Spleen (tissue), 11 donors: ENCODE data around the gene FAHD2A. TPM values are rescaled to one million over a fixed set of nuclear protein-coding genes. Genes with fewer than 3 reads are reported as not detected.

Source experiments
- DNase-seq: peaks from one replicate; pipeline ENCODE4 v3.0.0-alpha.2; 2020
- H3K27ac ChIP-seq, 8 donors: fragments of 200-600 bp; sonication (generic) in 7 of 8; 1 replicate in 4 of 8; 2 replicates in 4 of 8; pipeline versions ENCODE4 v1.5.0 to v1.8.0; 2016 to 2021; ENCODE audit warnings: inconsistent platforms in 4 of 8, mild to moderate bottlenecking in 4 of 8, moderate library complexity in 1 of 8
- H3K27me3 ChIP-seq, 7 donors: fragments of 200-600 bp; sonication (generic) in 6 of 7; replicated peaks in 1 of 7; 1 replicate in 4 of 7; 2 replicates in 3 of 7; pipeline versions ENCODE4 v1.5.0 to v1.8.0; 2016 to 2021; ENCODE audit warnings: inconsistent platforms in 3 of 7, mild to moderate bottlenecking in 1 of 7
- H3K36me3 ChIP-seq, 6 donors: fragments of 200-600 bp; sonication (generic) in 5 of 6; 1 replicate in 4 of 6; 2 replicates in 2 of 6; pipeline versions ENCODE4 v1.5.0 to v1.8.0; 2016 to 2021; ENCODE audit warnings: inconsistent platforms in 2 of 6
- H3K4me1 ChIP-seq, 6 donors: fragments of 200-600 bp; sonication (generic) in 5 of 6; 1 replicate in 3 of 6; 2 replicates in 3 of 6; pipeline versions ENCODE4 v1.5.0 to v1.8.0; 2016 to 2021; ENCODE audit warnings: inconsistent platforms in 3 of 6
- H3K4me3 ChIP-seq, 8 donors: fragments of 200-600 bp; sonication (generic) in 7 of 8; 1 replicate in 4 of 8; 2 replicates in 4 of 8; pipeline versions ENCODE4 v1.5.0 to v1.8.0; 2016 to 2021; ENCODE audit warnings: inconsistent platforms in 4 of 8, mild to moderate bottlenecking in 4 of 8, moderate library complexity in 2 of 8
- H3K9me3 ChIP-seq, 8 donors: fragments of 200-600 bp; sonication (generic) in 7 of 8; 1 replicate in 4 of 8; 2 replicates in 4 of 8; pipeline versions ENCODE4 v1.5.0 to v1.8.0; 2016 to 2021; ENCODE audit warnings: inconsistent platforms in 4 of 8
- CTCF ChIP-seq, 11 experiments: fragments of 200-600 bp in 7 of 11; fragments of 450-650 bp in 4 of 11; sonication (generic) in 4 of 11; IDR thresholded peaks in 8 of 11; conservative IDR thresholded peaks in 3 of 11; 1 replicate in 7 of 11; 2 replicates in 4 of 11; pipeline versions ENCODE4 v1.4.0 to v1.8.0; 2016 to 2021; ENCODE audit warnings: antibody characterized with exemption in 11 of 11, inconsistent platforms in 4 of 11, mild to moderate bottlenecking in 1 of 11
- POLR2A ChIP-seq, 3 donors: fragments of 450-650 bp; IDR thresholded peaks; one replicate each; pipeline ENCODE4 v1.5.1; 2017; ENCODE audit warnings: antibody characterized with exemption in 3 of 3, mild to moderate bottlenecking in 1 of 3
- POLR2AphosphoS5 ChIP-seq, 3 donors: sonication (generic); formaldehyde crosslinking; IDR thresholded peaks; one replicate each; pipeline ENCODE4 v1.5.1; 2017; ENCODE audit warnings: antibody characterized with exemption in 3 of 3
- WGBS, 5 donors: extraction: QIAGEN DNeasy Blood & Tissue Kit in 3 of 5; methylation state at CpG; one replicate each; pipeline versions ENCODE4 v1.1.5 to v1.1.7; 2013 to 2018; 5-methylcytosine and 5-hydroxymethylcytosine counted together
- intact Hi-C: fragments of 100-400 bp; cut with DNase I; formaldehyde crosslinking; loops from one replicate; pipeline ENCODE4 v1.15.0; 2023; ENCODE audit warnings: low total_unique reads
- polyA plus RNA-seq, 3 donors: library from polyadenylated mRNA; stranded (reverse); fragments of 200-250 nt; gene quantifications; one replicate each; pipeline ENCODE4 v1.2.1, GENCODE V29; 2013
- total RNA-seq, 7 donors: library from RNA; depleted of rRNA in 3 of 7; stranded (reverse); fragments of >200 nt in 3 of 7; fragmentation: NEBNext Ultra II Directional in 4 of 7; extraction: Animal tissue kit (Norgen Biotek cat#: 25700) in 4 of 7; gene quantifications; one replicate each; pipeline versions ENCODE4 v1.1.0 to v1.2.1, GENCODE V29; 2016 to 2021
- donor health status: healthy with polysubstance abuse.
- donor health status: DM: no; HTN: no; CAD: no; lungs with moderate emphysema.
- donor health status: DM: no; HTN: no; CAD: no.
- donor health status: Bipolar disorder and iron deficiency.
- donor health status: healthy.
- donor health status: DM: no; HTN: no; CAD: no.
- donor health status: DM: yes; HTN: yes; CAD: no.

Gene FAHD2A
- total and polyA plus RNA-seq, 10 donors, result 10.9 to 23.7 (median 17.5) TPM

- Histone ChIP-seq H3K27ac (no peak overlapping the region), H3K27me3 (peaks cover 0 to 27% (median 0%) of the 10 kb centered on the region in 7 donors), H3K4me1 (peaks cover 0 to 26% (median 8%) of the 10 kb centered on the region in 6 donors), H3K9me3 (no peaks in the 10 kb centered on the region), H3K36me3 (no peaks in the 10 kb centered on the region), H3K4me3 (no peak overlapping the region)
- intact Hi-C loops, result no loop called here
- no peak for TF ChIP-seq CTCF (IDR thresholded peaks at IDR 0.05 in 8 of 11, conservative IDR thresholded peaks at IDR 0.05 in 3 of 11)
- no peak for TF ChIP-seq POLR2AphosphoS5 (IDR thresholded peaks at IDR 0.05)
- no peak for TF ChIP-seq POLR2A (IDR thresholded peaks at IDR 0.05)
- no peak for DNase-seq
- 34 to 49% (median 41%) methylated on average over 11 to 15 of the region's 15 CpGs for WGBS, 5 donors
These were observed 13.7 kb upstream of the FAHD2A start for GRCh38 chr2:95388856-95389244.

- Histone ChIP-seq H3K9me3 (no peaks in the 10 kb centered on the region), H3K27me3 (peaks cover 0 to 24% (median 0%) of the 10 kb centered on the region in 7 donors), H3K36me3 (no peaks in the 10 kb centered on the region), H3K27ac (no peak overlapping the region), H3K4me3 (no peak overlapping the region), H3K4me1 (peaks cover 0 to 22% (median 6%) of the 10 kb centered on the region in 6 donors)
- TF ChIP-seq CTCF (IDR thresholded peaks at IDR 0.05 in 8 of 11, conservative IDR thresholded peaks at IDR 0.05 in 3 of 11), result peak; percentile 35 to 85 (median 74)
- peak in 1 of 3 donors; percentile 17 for TF ChIP-seq POLR2AphosphoS5 (IDR thresholded peaks at IDR 0.05)
- no peak for TF ChIP-seq POLR2A (IDR thresholded peaks at IDR 0.05)
- intact Hi-C loops, result no loop called here
- 55 to 68% (median 62%) methylated on average over 43 to 46 of the region's 46 CpGs for WGBS, 5 donors
- peak; percentile 78 for DNase-seq
These were observed 13.0 kb upstream of the FAHD2A start for GRCh38 chr2:95389245-95390119.

GRCh38 chr2:95390272-95390880, 12.1 kb upstream of the FAHD2A start:
- Histone ChIP-seq H3K4me3 (no peak overlapping the region), H3K36me3 (no peaks in the 10 kb centered on the region), H3K27ac (no peak overlapping the region), H3K9me3 (no peaks in the 10 kb centered on the region), H3K4me1 (peaks cover 0 to 19% (median 3%) of the 10 kb centered on the region in 6 donors), H3K27me3 (peaks cover 0 to 17% (median 0%) of the 10 kb centered on the region in 7 donors)
- TF ChIP-seq POLR2AphosphoS5 (IDR thresholded peaks at IDR 0.05), result no peak
- no peak for TF ChIP-seq POLR2A (IDR thresholded peaks at IDR 0.05)
- no peak for TF ChIP-seq CTCF (IDR thresholded peaks at IDR 0.05 in 8 of 11, conservative IDR thresholded peaks at IDR 0.05 in 3 of 11)
- WGBS, 5 donors, result 81 to 95% (median 91%) methylated on average over 4 of the region's 4 CpGs
- DNase-seq, result peak; percentile 35
- intact Hi-C loops, result no loop called here

- no peak overlapping the region for H3K4me3 ChIP-seq
- H3K36me3 ChIP-seq, result no peaks in the 10 kb centered on the region
- no peaks in the 10 kb centered on the region for H3K9me3 ChIP-seq
- WGBS, 5 donors, result 86 to 97% (median 88%) methylated on average over 5 to 11 of the region's 11 CpGs
- H3K27ac ChIP-seq, result no peak overlapping the region
- peaks cover 0 to 17% (median 0%) of the 10 kb centered on the region in 7 donors for H3K27me3 ChIP-seq
- intact Hi-C loops, result no loop called here
- peaks cover 0 to 13% (median 3%) of the 10 kb centered on the region in 6 donors for H3K4me1 ChIP-seq
- DNase-seq, result peak; percentile 53
- no peak for TF ChIP-seq POLR2A (IDR thresholded peaks at IDR 0.05)
- TF ChIP-seq CTCF (IDR thresholded peaks at IDR 0.05 in 8 of 11, conservative IDR thresholded peaks at IDR 0.05 in 3 of 11), result no peak
- TF ChIP-seq POLR2AphosphoS5 (IDR thresholded peaks at IDR 0.05), result no peak
These were observed 11.6 kb upstream of the FAHD2A start for GRCh38 chr2:95390881-95391321.
